ENCODE results near the gene GLCCI1.
"Not testable (repeated sequence)": the region's sequence is repeated elsewhere in the genome, so short reads cannot be mapped to it uniquely, and the experiment has no call there.

The GLCCI1 gene

GRCh38 chr7:8089036-8089780 lies 120.6 kb downstream of the GLCCI1 start:
- no peak for DNase-seq
- Histone ChIP-seq H3K36me3 (ENCODE audit: control insufficient read depth in 1 of 2, insufficient read depth in 2 of 2, low read depth in 1 of 2, low read length in 2 of 2) (peaks cover 0 to 4% of the 10 kb centered on the region in 2 experiments), H4K8ac (ENCODE audit: low read length) (no peak overlapping the region), H3K4me3 (ENCODE audit: insufficient read depth in 1 of 2, low read depth in 1 of 2, low read length in 2 of 2) (no peak overlapping the region), H3K9ac (ENCODE audit: low read length) (no peak overlapping the region), H2BK15ac (ENCODE audit: low read depth, poor library complexity, severe bottlenecking) (no peak overlapping the region), H3K14ac (ENCODE audit: low read length in 2 of 2) (no peak overlapping the region), H3K4me2 (ENCODE audit: low read length, poor library complexity, severe bottlenecking) (no peak overlapping the region), H3K9me3 (ENCODE audit: control insufficient read depth, low read length) (no peaks in the 10 kb centered on the region), H3K79me1 (replicated peaks; ENCODE audit: low read length, poor library complexity, severe bottlenecking) (peaks cover 4% of the 10 kb centered on the region), H3K18ac (ENCODE audit: low read depth in 1 of 2, low read length in 2 of 2) (no peak overlapping the region), H3K4ac (ENCODE audit: low read depth in 1 of 2, low read length in 2 of 2) (no peak overlapping the region), H2AFZ (ENCODE audit: low read depth, low read length) (no peak overlapping the region), H3K23ac (ENCODE audit: low read length in 2 of 2) (no peak overlapping the region), H3K27me3 (ENCODE audit: control insufficient read depth in 1 of 2, insufficient read depth in 1 of 2, low read length in 2 of 2) (no peaks in the 10 kb centered on the region), H2AK5ac (ENCODE audit: low read length, severe bottlenecking) (no peak overlapping the region), H2BK120ac (ENCODE audit: low read depth, low read length) (no peak overlapping the region), H2BK5ac (ENCODE audit: low read depth, low read length, poor library complexity, severe bottlenecking) (no peak overlapping the region), H4K91ac (ENCODE audit: low read length) (no peak overlapping the region), H3K4me1 (ENCODE audit: control insufficient read depth, insufficient read depth, low read depth, low read length) (no peaks in the 10 kb centered on the region), H2BK12ac (ENCODE audit: low read length in 2 of 2) (no peak overlapping the region), H3K27ac (ENCODE audit: low read length, poor library complexity, severe bottlenecking) (no peak overlapping the region)
- WGBS: 98% methylated on average over 6 of the region's 6 CpGs

- H2BK12ac ChIP-seq (ENCODE audit: low read length in 2 of 2): no peak overlapping the region
- no peak overlapping the region for H2BK5ac ChIP-seq (ENCODE audit: low read depth, low read length, poor library complexity, severe bottlenecking)
- no peak overlapping the region for H3K4me3 ChIP-seq (ENCODE audit: insufficient read depth in 1 of 2, low read depth in 1 of 2, low read length in 2 of 2)
- H3K9me3 ChIP-seq (ENCODE audit: control insufficient read depth, low read length): no peaks in the 10 kb centered on the region
- H4K8ac ChIP-seq (ENCODE audit: low read length): no peak overlapping the region
- H3K14ac ChIP-seq (ENCODE audit: low read length in 2 of 2): no peak overlapping the region
- no peak overlapping the region for H3K4me2 ChIP-seq (ENCODE audit: low read length, poor library complexity, severe bottlenecking)
- H3K9ac ChIP-seq (ENCODE audit: low read length): no peak overlapping the region
- H4K91ac ChIP-seq (ENCODE audit: low read length): no peak overlapping the region
- no peak overlapping the region for H3K27ac ChIP-seq (ENCODE audit: low read length, poor library complexity, severe bottlenecking)
- H3K4ac ChIP-seq (ENCODE audit: low read depth in 1 of 2, low read length in 2 of 2): no peak overlapping the region
- H2AFZ ChIP-seq (ENCODE audit: low read depth, low read length): no peak overlapping the region
- DNase-seq: no peak
- no peak overlapping the region for H2AK5ac ChIP-seq (ENCODE audit: low read length, severe bottlenecking)
- H2BK15ac ChIP-seq (ENCODE audit: low read depth, poor library complexity, severe bottlenecking): no peak overlapping the region
- H3K27me3 ChIP-seq (ENCODE audit: control insufficient read depth in 1 of 2, insufficient read depth in 1 of 2, low read length in 2 of 2): no peaks in the 10 kb centered on the region
- H2BK120ac ChIP-seq (ENCODE audit: low read depth, low read length): no peak overlapping the region
- H3K18ac ChIP-seq (ENCODE audit: low read depth in 1 of 2, low read length in 2 of 2): no peak overlapping the region
- H3K4me1 ChIP-seq (ENCODE audit: control insufficient read depth, insufficient read depth, low read depth, low read length): no peaks in the 10 kb centered on the region
- H3K23ac ChIP-seq (ENCODE audit: low read length in 2 of 2): no peak overlapping the region
- WGBS: 90% methylated on average over 2 of the region's 2 CpGs
- peaks cover 4% of the 10 kb centered on the region for H3K79me1 ChIP-seq (replicated peaks; ENCODE audit: low read length, poor library complexity, severe bottlenecking)
- no peaks in the 10 kb centered on the region for H3K36me3 ChIP-seq (ENCODE audit: control insufficient read depth in 1 of 2, insufficient read depth in 2 of 2, low read depth in 1 of 2, low read length in 2 of 2)
Observed at GRCh38 chr7:8092140-8092539, 123.5 kb downstream of the GLCCI1 start.

- Histone ChIP-seq H2BK15ac (ENCODE audit: low read depth, poor library complexity, severe bottlenecking) (no peak overlapping the region), H2BK120ac (ENCODE audit: low read depth, low read length) (no peak overlapping the region), H2AFZ (ENCODE audit: low read depth, low read length) (no peak overlapping the region), H2AK5ac (ENCODE audit: low read length, severe bottlenecking) (no peak overlapping the region), H3K79me1 (replicated peaks; ENCODE audit: low read length, poor library complexity, severe bottlenecking) (peaks cover 2% of the 10 kb centered on the region), H2BK5ac (ENCODE audit: low read depth, low read length, poor library complexity, severe bottlenecking) (no peak overlapping the region), H3K4me1 (ENCODE audit: control insufficient read depth, insufficient read depth, low read depth, low read length) (no peaks in the 10 kb centered on the region), H3K4me3 (ENCODE audit: insufficient read depth in 1 of 2, low read depth in 1 of 2, low read length in 2 of 2) (no peak overlapping the region), H4K91ac (ENCODE audit: low read length) (no peak overlapping the region), H3K18ac (ENCODE audit: low read depth in 1 of 2, low read length in 2 of 2) (no peak overlapping the region), H3K4ac (ENCODE audit: low read depth in 1 of 2, low read length in 2 of 2) (no peak overlapping the region), H3K23ac (ENCODE audit: low read length in 2 of 2) (no peak overlapping the region), H2BK12ac (ENCODE audit: low read length in 2 of 2) (no peak overlapping the region), H3K14ac (ENCODE audit: low read length in 2 of 2) (no peak overlapping the region), H3K27me3 (ENCODE audit: control insufficient read depth in 1 of 2, insufficient read depth in 1 of 2, low read length in 2 of 2) (no peaks in the 10 kb centered on the region), H3K9me3 (ENCODE audit: control insufficient read depth, low read length) (no peaks in the 10 kb centered on the region), H3K36me3 (ENCODE audit: control insufficient read depth in 1 of 2, insufficient read depth in 2 of 2, low read depth in 1 of 2, low read length in 2 of 2) (no peaks in the 10 kb centered on the region), H4K8ac (ENCODE audit: low read length) (no peak overlapping the region), H3K27ac (ENCODE audit: low read length, poor library complexity, severe bottlenecking) (no peak overlapping the region), H3K4me2 (ENCODE audit: low read length, poor library complexity, severe bottlenecking) (no peak overlapping the region), H3K9ac (ENCODE audit: low read length) (no peak overlapping the region)
- 100% methylated on average over 4 of the region's 8 CpGs for WGBS
- no peak for DNase-seq
Observed at GRCh38 chr7:8094164-8095140, 125.9 kb downstream of the GLCCI1 start.

- not testable (repeated sequence) for H3K36me3 ChIP-seq (ENCODE audit: control insufficient read depth in 1 of 2, insufficient read depth in 2 of 2, low read depth in 1 of 2, low read length in 2 of 2); H3K9ac ChIP-seq (ENCODE audit: low read length); H3K4me2 ChIP-seq (ENCODE audit: low read length, poor library complexity, severe bottlenecking); H3K4me1 ChIP-seq (ENCODE audit: control insufficient read depth, insufficient read depth, low read depth, low read length); H4K91ac ChIP-seq (ENCODE audit: low read length); H3K79me1 ChIP-seq (replicated peaks; ENCODE audit: low read length, poor library complexity, severe bottlenecking); H3K23ac ChIP-seq (ENCODE audit: low read length in 2 of 2); H3K4ac ChIP-seq (ENCODE audit: low read depth in 1 of 2, low read length in 2 of 2); H3K9me3 ChIP-seq (ENCODE audit: control insufficient read depth, low read length); H2BK5ac ChIP-seq (ENCODE audit: low read depth, low read length, poor library complexity, severe bottlenecking); H3K27me3 ChIP-seq (ENCODE audit: control insufficient read depth in 1 of 2, insufficient read depth in 1 of 2, low read length in 2 of 2); H3K18ac ChIP-seq (ENCODE audit: low read depth in 1 of 2, low read length in 2 of 2); H3K14ac ChIP-seq (ENCODE audit: low read length in 2 of 2); H2BK15ac ChIP-seq (ENCODE audit: low read depth, poor library complexity, severe bottlenecking); H4K8ac ChIP-seq (ENCODE audit: low read length); H3K27ac ChIP-seq (ENCODE audit: low read length, poor library complexity, severe bottlenecking); H3K4me3 ChIP-seq (ENCODE audit: insufficient read depth in 1 of 2, low read depth in 1 of 2, low read length in 2 of 2); H2AFZ ChIP-seq (ENCODE audit: low read depth, low read length); DNase-seq; H2AK5ac ChIP-seq (ENCODE audit: low read length, severe bottlenecking); H2BK120ac ChIP-seq (ENCODE audit: low read depth, low read length); H2BK12ac ChIP-seq (ENCODE audit: low read length in 2 of 2)
- 82% methylated on average over 4 of the region's 4 CpGs for WGBS
Observed at GRCh38 chr7:8101292-8101691, 132.7 kb downstream of the GLCCI1 start.
